GM12865 (cell line): ENCODE measurements around the gene CXADR.
"Not testable (repeated sequence)": the region's sequence is repeated elsewhere in the genome, so short reads cannot be mapped to it uniquely, and the experiment has no call there.

Experiments
- DNase-seq: peaks from one replicate; pipeline ENCODE4 v3.0.0; 2010; ENCODE audit warnings: low read depth
- H3K4me3 ChIP-seq: 2 replicates; pipeline ENCODE4 v1.5.1; 2011; ENCODE audit warnings: mild to moderate bottlenecking, low read depth, low read length, control low read depth
- TF ChIP-seq, protein P1 (sequence below): IDR thresholded peaks from 2 replicates; pipeline ENCODE4 v1.5.1; 2011; ENCODE audit warnings: low read length, control low read depth, low read depth, inconsistent platforms; ENCODE audit not compliant: insufficient read depth; ENCODE audit errors: missing control alignments

Gene CXADR

GRCh38 chr21:17501107-17502006 is 11.5 kb upstream of the CXADR start:
- DNase-seq: no peak
- TF ChIP-seq, protein P1, sequence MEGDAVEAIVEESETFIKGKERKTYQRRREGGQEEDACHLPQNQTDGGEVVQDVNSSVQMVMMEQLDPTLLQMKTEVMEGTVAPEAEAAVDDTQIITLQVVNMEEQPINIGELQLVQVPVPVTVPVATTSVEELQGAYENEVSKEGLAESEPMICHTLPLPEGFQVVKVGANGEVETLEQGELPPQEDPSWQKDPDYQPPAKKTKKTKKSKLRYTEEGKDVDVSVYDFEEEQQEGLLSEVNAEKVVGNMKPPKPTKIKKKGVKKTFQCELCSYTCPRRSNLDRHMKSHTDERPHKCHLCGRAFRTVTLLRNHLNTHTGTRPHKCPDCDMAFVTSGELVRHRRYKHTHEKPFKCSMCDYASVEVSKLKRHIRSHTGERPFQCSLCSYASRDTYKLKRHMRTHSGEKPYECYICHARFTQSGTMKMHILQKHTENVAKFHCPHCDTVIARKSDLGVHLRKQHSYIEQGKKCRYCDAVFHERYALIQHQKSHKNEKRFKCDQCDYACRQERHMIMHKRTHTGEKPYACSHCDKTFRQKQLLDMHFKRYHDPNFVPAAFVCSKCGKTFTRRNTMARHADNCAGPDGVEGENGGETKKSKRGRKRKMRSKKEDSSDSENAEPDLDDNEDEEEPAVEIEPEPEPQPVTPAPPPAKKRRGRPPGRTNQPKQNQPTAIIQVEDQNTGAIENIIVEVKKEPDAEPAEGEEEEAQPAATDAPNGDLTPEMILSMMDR: no peak
- no peak overlapping the region for H3K4me3 ChIP-seq

- H3K4me3 ChIP-seq, DNase-seq: not testable (repeated sequence)
Observed at GRCh38 chr21:17502985-17503384, 9.9 kb upstream of the CXADR start.

DNA sequence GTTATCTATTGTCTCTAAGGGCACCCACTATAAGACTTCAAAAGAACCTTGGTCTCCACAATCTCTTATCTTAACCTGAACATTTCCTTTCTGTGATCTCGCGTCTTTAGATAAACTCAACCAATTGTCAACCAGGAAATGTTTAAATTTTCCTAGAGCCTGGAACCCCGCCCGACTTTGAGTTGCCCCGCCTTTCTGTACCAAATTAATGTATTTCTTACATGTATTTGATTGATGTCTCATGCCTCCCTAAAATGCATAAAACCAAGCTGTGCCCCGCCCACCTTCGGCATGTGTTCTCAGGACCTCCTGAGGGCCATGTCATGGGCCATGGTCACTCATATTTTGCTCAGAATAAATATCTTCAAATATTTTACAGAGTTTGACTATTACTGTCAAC is 5.9 kb upstream of the CXADR start:
- TF ChIP-seq, protein P1: no peak
- no peak for DNase-seq

DNA sequence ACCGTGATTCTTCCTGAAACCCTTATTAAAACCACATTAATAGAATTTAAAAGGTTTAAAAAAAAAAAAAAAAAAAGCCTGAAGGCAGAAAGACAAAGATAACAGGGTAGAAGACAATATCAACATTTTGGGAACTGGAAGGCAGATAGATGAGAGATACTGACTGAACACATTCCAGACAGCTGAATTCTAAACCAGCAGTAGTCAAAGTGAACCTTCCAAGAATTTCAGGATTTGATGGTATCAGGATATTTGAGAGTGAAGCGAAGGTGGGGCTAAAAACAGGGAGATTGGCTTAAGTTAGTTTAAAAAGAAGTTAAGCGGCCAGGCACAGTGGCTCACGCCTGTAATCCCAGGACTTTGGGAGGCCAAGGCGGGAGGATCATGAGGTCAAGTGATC is 5.3 kb upstream of the CXADR start:
- TF ChIP-seq, protein P1: no peak
- H3K4me3 ChIP-seq: no peak overlapping the region
- no peak for DNase-seq

More for the DNA sequence above, 5.9 kb upstream of the CXADR start:
- no peak overlapping the region for H3K4me3 ChIP-seq

- peak; percentile 4 for DNase-seq
- TF ChIP-seq, protein P1: no peak
- peak overlapping the region; percentile 65 for H3K4me3 ChIP-seq
Observed at GRCh38 chr21:17513214-17514123, 626 bp downstream of the CXADR start.

GRCh38 chr21:17514124-17514845 is 1.4 kb downstream of the CXADR start:
- TF ChIP-seq, protein P1: no peak
- DNase-seq: no peak
- no peak overlapping the region for H3K4me3 ChIP-seq

DNA sequence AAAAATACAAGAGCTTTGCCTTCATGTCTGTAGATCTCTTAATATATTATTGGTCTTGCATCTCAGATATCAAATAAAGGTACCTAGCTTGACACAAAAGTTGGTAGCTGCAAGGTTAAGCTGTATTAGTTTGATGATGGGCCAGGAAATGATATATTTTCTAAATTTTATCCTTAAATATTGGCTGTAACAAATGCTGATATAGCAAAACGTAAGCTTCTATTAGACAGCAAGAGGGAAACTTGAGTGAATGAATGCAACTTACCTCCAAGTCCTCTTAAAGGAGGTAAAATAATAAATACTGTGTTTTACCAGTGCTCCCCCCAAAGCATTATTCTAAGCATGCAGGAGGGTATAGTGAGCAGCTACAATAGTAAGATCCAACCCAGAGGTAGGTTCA is 4.2 kb downstream of the CXADR start:
- not testable (repeated sequence) for DNase-seq, H3K4me3 ChIP-seq
